Cardiac fibroblast (primary cell): ENCODE results near the gene RAPH1.
"Not testable (repeated sequence)": the region's sequence is repeated elsewhere in the genome, so short reads cannot be mapped to it uniquely, and the experiment has no call there.

Experiments used
- DNase-seq, 2 donors: peaks; one replicate each; pipeline versions ENCODE4 v3.0.0 to v3.0.0-alpha.2; 2010; ENCODE audit warnings: low read depth in 2 of 2
- H3K4me3 ChIP-seq, 2 donors: replicated peaks in 1 of 2; 1 replicate in 1 of 2; 2 replicates in 1 of 2; pipeline ENCODE4 v1.5.1; 2011; ENCODE audit warnings: low read depth in 2 of 2, low read length in 2 of 2, mild to moderate bottlenecking in 2 of 2, moderate library complexity in 1 of 2
- TF ChIP-seq, protein P1 (sequence below): IDR thresholded peaks from one replicate; pipeline ENCODE4 v1.5.1; 2011; ENCODE audit warnings: low read depth, mild to moderate bottlenecking, low read length, inconsistent platforms

The RAPH1 gene

DNA sequence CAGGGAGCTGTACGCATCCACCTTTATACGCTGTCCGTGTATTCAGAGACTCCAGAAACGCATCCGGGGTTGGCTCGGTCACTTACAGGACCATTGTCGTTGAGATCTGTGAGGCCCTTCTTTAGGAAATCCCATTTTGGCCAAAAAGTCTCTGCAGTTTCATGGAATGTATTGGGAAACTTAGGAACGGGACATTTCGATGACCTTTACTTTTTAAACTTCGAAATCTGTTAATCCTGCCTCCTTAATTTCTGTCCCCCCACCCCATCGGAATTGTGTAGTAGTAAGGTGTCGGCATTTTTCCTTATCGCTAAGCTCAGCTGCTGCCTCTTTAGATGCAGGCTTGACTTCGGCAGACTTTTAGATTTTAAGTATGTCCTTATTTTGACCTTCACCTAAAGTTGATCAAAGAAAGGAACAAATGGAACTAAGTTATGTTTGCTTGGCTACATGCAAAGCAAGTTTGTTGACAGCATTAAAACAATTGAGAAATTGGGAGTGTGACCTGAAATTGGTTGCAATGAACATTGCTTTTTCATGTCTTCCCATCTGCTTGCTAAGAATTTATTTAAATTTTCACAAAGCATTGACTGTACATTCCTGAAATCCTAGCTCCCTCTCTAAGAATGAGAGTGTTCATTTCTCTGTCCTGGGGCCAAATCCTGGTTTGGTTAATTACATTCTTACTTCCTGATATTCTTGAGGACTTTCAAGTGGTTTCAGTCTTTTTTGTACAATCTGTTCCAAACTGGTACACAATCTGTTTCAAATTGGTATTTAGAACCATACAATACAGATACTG, 884 bp upstream of the RAPH1 start:
- H3K4me3 ChIP-seq = peak overlapping the region; percentile 59 to 96
- peak; percentile 22 to 48 for DNase-seq

DNA sequence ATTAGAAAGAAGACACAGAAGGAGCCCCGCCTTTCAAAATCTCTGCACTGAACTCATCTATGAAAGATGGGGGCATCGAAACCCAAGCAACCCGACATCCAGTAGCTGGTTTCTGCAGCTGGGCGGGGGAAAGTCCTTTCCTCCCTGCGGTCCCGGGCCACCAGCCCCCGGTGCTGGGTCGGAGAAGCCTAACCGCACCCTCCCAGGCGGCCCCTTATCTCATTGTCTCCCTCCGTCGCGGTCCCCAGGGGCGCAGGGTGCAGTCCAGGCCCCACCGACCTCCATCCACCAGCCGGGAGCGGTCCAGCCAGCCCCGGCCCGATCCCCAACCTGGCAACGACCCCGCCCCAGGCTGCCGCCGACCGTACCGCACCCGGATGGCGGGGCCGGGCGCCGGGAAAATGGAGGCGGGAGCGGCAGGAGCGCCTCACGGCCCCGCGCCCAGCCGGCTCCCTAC, 452 bp downstream of the RAPH1 start:
- TF ChIP-seq, protein P1, sequence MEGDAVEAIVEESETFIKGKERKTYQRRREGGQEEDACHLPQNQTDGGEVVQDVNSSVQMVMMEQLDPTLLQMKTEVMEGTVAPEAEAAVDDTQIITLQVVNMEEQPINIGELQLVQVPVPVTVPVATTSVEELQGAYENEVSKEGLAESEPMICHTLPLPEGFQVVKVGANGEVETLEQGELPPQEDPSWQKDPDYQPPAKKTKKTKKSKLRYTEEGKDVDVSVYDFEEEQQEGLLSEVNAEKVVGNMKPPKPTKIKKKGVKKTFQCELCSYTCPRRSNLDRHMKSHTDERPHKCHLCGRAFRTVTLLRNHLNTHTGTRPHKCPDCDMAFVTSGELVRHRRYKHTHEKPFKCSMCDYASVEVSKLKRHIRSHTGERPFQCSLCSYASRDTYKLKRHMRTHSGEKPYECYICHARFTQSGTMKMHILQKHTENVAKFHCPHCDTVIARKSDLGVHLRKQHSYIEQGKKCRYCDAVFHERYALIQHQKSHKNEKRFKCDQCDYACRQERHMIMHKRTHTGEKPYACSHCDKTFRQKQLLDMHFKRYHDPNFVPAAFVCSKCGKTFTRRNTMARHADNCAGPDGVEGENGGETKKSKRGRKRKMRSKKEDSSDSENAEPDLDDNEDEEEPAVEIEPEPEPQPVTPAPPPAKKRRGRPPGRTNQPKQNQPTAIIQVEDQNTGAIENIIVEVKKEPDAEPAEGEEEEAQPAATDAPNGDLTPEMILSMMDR = no peak
- DNase-seq = peak in 1 of 2 donors; percentile 27
- peak overlapping the region; percentile 93 to 96 for H3K4me3 ChIP-seq

More for the DNA sequence above, 884 bp upstream of the RAPH1 start:
- TF ChIP-seq, protein P1 = no peak

DNA sequence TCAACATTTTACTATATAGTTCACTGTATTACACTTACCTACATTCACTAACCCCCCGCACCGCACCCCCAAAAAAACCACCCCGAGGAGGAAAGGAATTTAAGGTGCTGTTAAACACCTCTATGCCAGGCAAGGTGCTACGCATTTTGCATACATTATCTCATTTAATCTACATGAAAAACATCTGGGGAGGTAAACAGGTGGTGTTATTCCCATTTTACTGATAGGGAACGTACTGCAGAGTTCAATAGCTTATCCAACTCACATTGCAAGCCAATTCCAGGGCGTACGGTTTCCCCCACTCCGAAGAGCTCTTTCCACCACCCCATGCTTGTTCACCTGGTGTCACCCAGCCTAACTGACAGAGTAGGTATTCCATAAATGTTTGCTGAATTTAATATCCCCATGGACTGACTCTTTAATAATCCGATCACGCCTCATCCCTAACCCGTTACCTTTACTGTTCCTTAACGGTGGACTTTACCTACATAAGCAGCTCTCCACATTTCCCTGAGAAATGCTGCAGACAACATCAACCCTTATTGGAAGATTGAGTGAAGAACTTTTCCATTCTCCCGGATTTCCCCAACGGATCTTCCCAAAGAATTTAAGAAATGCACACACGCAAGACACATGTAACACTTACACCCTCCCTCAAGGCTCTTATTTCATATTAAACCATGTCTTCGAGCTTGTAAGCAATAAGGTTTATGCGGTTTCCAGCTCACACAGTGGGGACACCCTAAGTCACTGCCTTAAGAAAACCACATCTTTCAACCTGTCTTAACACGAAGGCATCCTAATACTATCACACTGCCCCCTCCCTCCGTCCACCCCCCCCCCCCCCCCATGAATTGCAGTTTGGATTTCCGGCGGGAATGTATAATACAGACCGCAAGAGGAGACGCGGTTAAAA, 1.2 kb downstream of the RAPH1 start:
- TF ChIP-seq, protein P1 = no peak
- peak overlapping the region; percentile 93 to 96 for H3K4me3 ChIP-seq
- peak; percentile 56 to 75 for DNase-seq

DNA sequence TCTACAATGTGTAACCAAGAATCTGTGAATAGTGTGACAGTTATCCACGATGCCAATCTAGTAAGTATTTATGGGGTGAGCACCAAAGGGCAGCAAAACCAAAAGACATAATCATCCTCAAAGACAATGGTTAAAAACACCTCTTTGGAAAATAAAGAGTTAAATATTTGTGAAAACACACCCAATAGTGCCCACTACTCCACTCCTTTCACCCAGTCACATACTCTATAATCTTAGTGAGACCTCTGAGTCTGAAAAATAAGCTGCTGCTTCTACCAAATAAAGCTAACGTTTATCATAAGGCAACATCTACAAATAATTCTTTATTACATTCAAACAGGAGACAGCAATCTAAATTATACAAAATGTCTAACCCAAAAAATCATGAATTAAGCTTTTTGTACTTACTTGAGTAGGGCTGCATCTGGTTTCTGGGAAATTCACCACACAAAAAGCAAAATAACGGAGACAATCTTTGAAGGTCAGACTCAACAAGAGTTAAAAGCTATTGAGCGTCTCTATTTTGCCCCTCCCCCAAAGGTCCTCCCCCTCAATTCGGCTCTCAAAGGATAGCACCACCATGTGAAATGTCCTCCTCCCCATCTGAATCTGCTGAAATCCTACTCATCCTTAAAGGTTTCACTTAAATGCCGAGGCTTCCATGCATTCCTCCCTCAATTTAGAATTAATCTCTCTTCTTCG, 2.0 kb downstream of the RAPH1 start:
- H3K4me3 ChIP-seq = peak overlapping the region; percentile 93 to 96
- TF ChIP-seq, protein P1 = no peak
- peak; percentile 60 to 78 for DNase-seq

DNA sequence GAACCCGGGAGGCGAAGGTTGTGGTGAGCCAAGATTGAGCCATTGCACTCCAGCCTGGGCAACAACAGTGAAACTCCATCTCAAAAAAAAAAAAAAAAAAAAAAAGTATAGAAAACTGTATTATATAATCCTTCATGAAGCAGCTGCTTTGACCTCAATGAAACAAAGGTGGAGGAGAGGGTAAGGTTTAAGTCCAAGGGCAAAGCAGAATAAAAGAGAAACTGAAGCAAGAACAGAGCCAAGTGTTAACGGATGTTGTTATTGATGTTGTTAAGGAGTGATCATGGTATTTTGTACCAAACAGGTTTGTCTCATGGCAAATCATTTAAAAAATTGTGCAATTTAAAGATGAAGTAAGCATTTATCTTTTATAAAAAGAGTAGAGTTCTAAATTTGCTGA, 7.4 kb downstream of the RAPH1 start:
- TF ChIP-seq, protein P1 = no peak
- no peak overlapping the region for H3K4me3 ChIP-seq
- no peak for DNase-seq

DNA sequence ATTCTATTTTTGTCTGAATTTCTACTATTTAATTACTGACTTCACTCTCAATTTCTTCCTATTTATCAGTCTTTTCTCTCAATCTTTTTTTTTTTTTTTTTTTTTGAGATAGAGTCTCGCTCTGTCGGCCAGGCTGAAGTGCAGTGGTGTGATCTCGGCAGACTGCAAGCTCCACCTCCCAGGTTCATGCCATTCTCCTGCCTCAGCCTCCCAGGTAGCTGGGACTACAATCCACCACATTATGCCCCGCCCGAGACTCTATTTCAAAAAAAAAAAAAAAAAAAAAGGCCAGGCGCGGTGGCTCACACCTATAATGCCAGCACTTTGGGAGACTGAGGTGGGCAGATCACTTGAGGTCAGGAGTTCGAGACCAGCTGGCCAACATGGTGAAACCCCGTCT, 21.8 kb downstream of the RAPH1 start:
- H3K4me3 ChIP-seq, DNase-seq: not testable (repeated sequence)
